Activated CD4-positive, alpha-beta T cell treated with anti-CD3 and anti-CD28 coated beads, Interleukin-2, amount 10 ng/mL, durations not matched to agents 24 days and 14 days (primary cell): ENCODE measurements around the gene TUBB1. TPM values are rescaled to one million over a fixed set of nuclear protein-coding genes. Genes with fewer than 3 reads are reported as not detected.
"Not testable (repeated sequence)": the region's sequence is repeated elsewhere in the genome, so short reads cannot be mapped to it uniquely, and the experiment has no call there.

ENCODE experiments used
- DNase-seq: peaks from one replicate; pipeline ENCODE4 v3.0.0; 2022
- H3K27ac Mint-ChIP-seq: one replicate; pipeline ENCODE4 v1.8.0; 2022; ENCODE audit warnings: mild to moderate bottlenecking, mixed read lengths
- H3K27me3 Mint-ChIP-seq: one replicate; pipeline ENCODE4 v1.8.0; 2022; ENCODE audit warnings: mixed read lengths
- H3K36me3 Mint-ChIP-seq: one replicate; pipeline ENCODE4 v1.8.0; 2022; ENCODE audit warnings: low read depth, mild to moderate bottlenecking, mixed read lengths
- H3K4me1 Mint-ChIP-seq: one replicate; pipeline ENCODE4 v1.8.0; 2021; ENCODE audit warnings: mixed read lengths
- H3K4me3 Mint-ChIP-seq: one replicate; pipeline ENCODE4 v1.8.0; 2022; ENCODE audit warnings: mild to moderate bottlenecking, moderate library complexity, mixed read lengths
- H3K9me3 Mint-ChIP-seq: one replicate; pipeline ENCODE4 v1.8.0; 2021; ENCODE audit warnings: mixed read lengths
- intact Hi-C: fragments of 100-400 bp; cut with micrococcal nuclease; formaldehyde crosslinking; loops from one replicate; pipeline ENCODE4 v1.15.1; 2023
- total RNA-seq: library from RNA; stranded (reverse); gene quantifications from 2 replicates; pipeline ENCODE4 v1.2.3, GENCODE V29; 2022

Gene TUBB1
- total RNA-seq, 1 donor from 2014 or later = not detected

GRCh38 chr20:59006167-59006863 lies 12.9 kb upstream of the TUBB1 start:
- intact Hi-C loops = loop anchor here (2.0 kb wide), 1 partner anchor 26 kb away; the partner anchor contains the start of gene NELFCD
- Mint-ChIP-seq H3K4me1 (peaks cover 39% of the 10 kb centered on the region), H3K27ac (peak overlapping the region; percentile 91), H3K27me3 (no peaks in the 10 kb centered on the region), H3K4me3 (peak overlapping the region; percentile 89), H3K9me3 (no peaks in the 10 kb centered on the region), H3K36me3 (peaks cover 20% of the 10 kb centered on the region)
- DNase-seq = no peak

GRCh38 chr20:59006864-59007664 lies 12.2 kb upstream of the TUBB1 start, which contains the start of gene CTSZ:
Gene CTSZ, minus strand, starts transcription at chr20:59007254. Its CDS starts 126 bp downstream, at chr20:59007128.
- peaks cover 45% of the 10 kb centered on the region for H3K4me1 Mint-ChIP-seq
- no peaks in the 10 kb centered on the region for H3K27me3 Mint-ChIP-seq
- H3K36me3 Mint-ChIP-seq = peaks cover 15% of the 10 kb centered on the region
- intact Hi-C loops = loop anchor here (1.0 to 2.0 kb wide), 2 partner anchors 24 to 26 kb away; partner anchors contain the start of gene NELFCD
- peak within 1 kb of the TSS; percentile 89 for H3K4me3 Mint-ChIP-seq
- H3K9me3 Mint-ChIP-seq = no peaks in the 10 kb centered on the region
- peak within 1 kb of the TSS; percentile 91 for H3K27ac Mint-ChIP-seq
- DNase-seq = peak; percentile 87

- peaks cover 46% of the 10 kb centered on the region for H3K4me1 Mint-ChIP-seq
- no peaks in the 10 kb centered on the region for H3K27me3 Mint-ChIP-seq
Measured at GRCh38 chr20:59007665-59008511, 11.3 kb upstream of the TUBB1 start.

GRCh38 chr20:59008715-59009336 lies 10.4 kb upstream of the TUBB1 start:
- peaks cover 5% of the 10 kb centered on the region for H3K36me3 Mint-ChIP-seq
- intact Hi-C loops = no loop called here
- H3K27me3 Mint-ChIP-seq = no peaks in the 10 kb centered on the region
- H3K4me1 Mint-ChIP-seq = peaks cover 49% of the 10 kb centered on the region
- no peak overlapping the region for H3K4me3 Mint-ChIP-seq
- H3K27ac Mint-ChIP-seq = no peak overlapping the region
- H3K9me3 Mint-ChIP-seq = no peaks in the 10 kb centered on the region
- DNase-seq = no peak

More at GRCh38 chr20:59007665-59008511, 11.3 kb upstream of the TUBB1 start:
- Mint-ChIP-seq H3K9me3 (no peaks in the 10 kb centered on the region), H3K27ac (peak overlapping the region; percentile 85), H3K4me3 (peak overlapping the region; percentile 80), H3K36me3 (peaks cover 10% of the 10 kb centered on the region)
- DNase-seq = no peak
- intact Hi-C loops = loop anchor here (1.0 to 2.0 kb wide), 2 partner anchors 23 to 27 kb away; partner anchors contain the start of gene NELFCD

- no peaks in the 10 kb centered on the region for H3K9me3 Mint-ChIP-seq
- H3K27ac Mint-ChIP-seq = no peak overlapping the region
- no peaks in the 10 kb centered on the region for H3K27me3 Mint-ChIP-seq
- no peak overlapping the region for H3K4me3 Mint-ChIP-seq
- no peaks in the 10 kb centered on the region for H3K36me3 Mint-ChIP-seq
- H3K4me1 Mint-ChIP-seq = peaks cover 41% of the 10 kb centered on the region
- no peak for DNase-seq
- intact Hi-C loops = no loop called here
Measured at GRCh38 chr20:59010321-59010994, 8.8 kb upstream of the TUBB1 start.

GRCh38 chr20:59010995-59011873 lies 8.0 kb upstream of the TUBB1 start:
- Mint-ChIP-seq H3K9me3 (no peaks in the 10 kb centered on the region), H3K27ac (no peak overlapping the region), H3K4me1 (peaks cover 35% of the 10 kb centered on the region), H3K4me3 (no peak overlapping the region), H3K36me3 (no peaks in the 10 kb centered on the region), H3K27me3 (no peaks in the 10 kb centered on the region)
- intact Hi-C loops = no loop called here
- peak; percentile 74 for DNase-seq

- H3K27ac Mint-ChIP-seq, H3K27me3 Mint-ChIP-seq, H3K9me3 Mint-ChIP-seq, intact Hi-C loops, H3K4me3 Mint-ChIP-seq, DNase-seq, H3K36me3 Mint-ChIP-seq: not testable (repeated sequence)
- H3K4me1 Mint-ChIP-seq = peaks cover 41% of the 10 kb centered on the region
Measured at GRCh38 chr20:59011874-59012157, 7.4 kb upstream of the TUBB1 start.

- Mint-ChIP-seq H3K9me3 (no peaks in the 10 kb centered on the region), H3K27me3 (no peaks in the 10 kb centered on the region), H3K27ac (no peak overlapping the region), H3K4me1 (peaks cover 48% of the 10 kb centered on the region), H3K36me3 (no peaks in the 10 kb centered on the region), H3K4me3 (no peak overlapping the region)
- DNase-seq = no peak
- intact Hi-C loops = no loop called here
Measured at GRCh38 chr20:59013031-59013951, 5.9 kb upstream of the TUBB1 start.

- H3K4me1 Mint-ChIP-seq = peaks cover 48% of the 10 kb centered on the region
- intact Hi-C loops = no loop called here
- no peaks in the 10 kb centered on the region for H3K9me3 Mint-ChIP-seq
- H3K36me3 Mint-ChIP-seq = no peaks in the 10 kb centered on the region
- no peak overlapping the region for H3K4me3 Mint-ChIP-seq
- peak overlapping the region; percentile 12 for H3K27ac Mint-ChIP-seq
- DNase-seq = peak; percentile 75
- no peaks in the 10 kb centered on the region for H3K27me3 Mint-ChIP-seq
Measured at GRCh38 chr20:59013959-59014608, 5.1 kb upstream of the TUBB1 start.

- Mint-ChIP-seq H3K27ac (no peak overlapping the region), H3K4me1 (peaks cover 46% of the 10 kb centered on the region), H3K27me3 (no peaks in the 10 kb centered on the region), H3K36me3 (no peaks in the 10 kb centered on the region), H3K4me3 (no peak overlapping the region), H3K9me3 (no peaks in the 10 kb centered on the region)
- DNase-seq = no peak
- intact Hi-C loops = no loop called here
Measured at GRCh38 chr20:59014680-59015389, 4.4 kb upstream of the TUBB1 start.

- no peak for DNase-seq
- H3K9me3 Mint-ChIP-seq = no peaks in the 10 kb centered on the region
- intact Hi-C loops = no loop called here
- H3K4me3 Mint-ChIP-seq = no peak overlapping the region
- H3K36me3 Mint-ChIP-seq = no peaks in the 10 kb centered on the region
- H3K27me3 Mint-ChIP-seq = no peaks in the 10 kb centered on the region
- peaks cover 44% of the 10 kb centered on the region for H3K4me1 Mint-ChIP-seq
- no peak overlapping the region for H3K27ac Mint-ChIP-seq
Measured at GRCh38 chr20:59015411-59015810, 3.8 kb upstream of the TUBB1 start.
